PFSK-1 (cell line): ENCODE measurements around the gene DNAH2.

Source experiments
- POLR2AphosphoS5 ChIP-seq: IDR thresholded peaks from 2 replicates; pipeline ENCODE4 v1.6.1; 2012; ENCODE audit warnings: low read depth, mild to moderate bottlenecking, control low read depth, low read length, moderate library complexity
- REST ChIP-seq, 2 experiments: IDR thresholded peaks; 2 replicates each; pipeline versions ENCODE4 v1.6.1 to v1.8.0; 2011 to 2012; ENCODE audit warnings: low read depth in 2 of 2, low read length in 2 of 2, control low read depth in 1 of 2, inconsistent platforms in 1 of 2, mild to moderate bottlenecking in 1 of 2, moderate library complexity in 1 of 2; ENCODE audit not compliant: insufficient read depth in 1 of 2

- TF ChIP-seq POLR2AphosphoS5, result no peak; the same call in 1 of the 2 replicates
- TF ChIP-seq REST (IDR thresholded peaks at IDR 0.05; ENCODE audit: insufficient read depth in 1 of 2, low read depth in 2 of 2, low read length in 2 of 2), result no peak
Observed at GRCh38 chr17:7704601-7705268, 12.8 kb upstream of the DNAH2 start, which contains the start of gene EFNB3.
